Tibial nerve (tissue), 4 donors: Measurements from ENCODE around the gene TFEB.

Experiments used
- CTCF ChIP-seq, 5 experiments: fragments of 200-600 bp in 3 of 5; fragments of 450-650 bp in 2 of 5; sonication (generic) in 3 of 5; IDR thresholded peaks; one replicate each; pipeline ENCODE4 v1.5.1; 2016 to 2019; ENCODE audit warnings: antibody characterized with exemption in 5 of 5, mild to moderate bottlenecking in 3 of 5, moderate library complexity in 2 of 5
- EP300 ChIP-seq, 2 donors: sonication (generic); formaldehyde crosslinking; IDR thresholded peaks; one replicate each; pipeline ENCODE4 v1.6.1; 2017; ENCODE audit warnings: antibody characterized with exemption in 2 of 2, mild to moderate bottlenecking in 1 of 2
- POLR2A ChIP-seq, 2 donors: fragments of 450-650 bp; IDR thresholded peaks; one replicate each; pipeline ENCODE4 v1.6.1; 2017; ENCODE audit warnings: antibody characterized with exemption in 2 of 2, mild to moderate bottlenecking in 2 of 2, moderate library complexity in 2 of 2

- TF ChIP-seq POLR2A (IDR thresholded peaks at IDR 0.05), result no peak
- no peak for TF ChIP-seq CTCF (IDR thresholded peaks at IDR 0.05)
- TF ChIP-seq EP300 (IDR thresholded peaks at IDR 0.05), result no peak
Measured at GRCh38 chr6:41667195-41667594, 68.2 kb downstream of the TFEB start.
